T-helper 1 cell treated with Interleukin-12 subunit alpha and Interleukin-12 subunit beta and Interleukin-4 antibody, amounts not matched to agents 30 μg/mL and 1 μg/mL, for 36 hours (primary cell): ENCODE results near the gene TBX10.
"Not testable (repeated sequence)": the region's sequence is repeated elsewhere in the genome, so short reads cannot be mapped to it uniquely, and the experiment has no call there.

Experiments
- H3K27ac Mint-ChIP-seq: one replicate; pipeline ENCODE4 v1.8.0; 2021; ENCODE audit warnings: mild to moderate bottlenecking, mixed read lengths
- H3K27me3 Mint-ChIP-seq: one replicate; pipeline ENCODE4 v1.8.0; 2021; ENCODE audit warnings: low read depth, mixed read lengths
- H3K36me3 Mint-ChIP-seq: one replicate; pipeline ENCODE4 v1.8.0; 2021; ENCODE audit warnings: low read depth, mixed read lengths
- H3K4me1 Mint-ChIP-seq: one replicate; pipeline ENCODE4 v1.8.0; 2021; ENCODE audit warnings: low read depth, mixed read lengths
- H3K4me3 Mint-ChIP-seq: one replicate; pipeline ENCODE4 v1.8.0; 2021; ENCODE audit warnings: mild to moderate bottlenecking, moderate library complexity, mixed read lengths
- H3K9me3 Mint-ChIP-seq: one replicate; pipeline ENCODE4 v1.8.0; 2021; ENCODE audit warnings: mixed read lengths

TBX10 gene

DNA sequence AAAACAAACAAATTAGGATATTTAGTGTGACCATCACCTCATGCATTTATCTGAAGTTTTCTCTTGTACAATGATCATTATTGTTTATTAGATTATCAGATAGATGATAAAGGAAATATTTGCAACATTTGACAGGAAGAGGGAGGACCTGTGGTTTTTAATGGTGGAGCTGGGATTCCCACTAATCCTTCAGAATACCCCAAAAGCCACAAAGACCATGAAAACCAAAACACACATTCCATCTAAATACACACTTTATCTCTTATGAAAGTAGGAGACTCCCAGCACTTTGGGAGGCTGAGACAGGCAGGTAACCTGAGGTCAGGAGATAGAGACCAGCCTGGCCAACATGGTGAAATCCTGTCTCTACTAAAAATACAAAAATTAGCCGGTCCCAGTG, 40.4 kb downstream of the TBX10 start:
- Mint-ChIP-seq H3K27me3 (peaks cover 45% of the 10 kb centered on the region), H3K4me3 (no peak overlapping the region), H3K9me3 (no peaks in the 10 kb centered on the region), H3K4me1 (peaks cover 12% of the 10 kb centered on the region), H3K36me3 (no peaks in the 10 kb centered on the region), H3K27ac (no peak overlapping the region)

DNA sequence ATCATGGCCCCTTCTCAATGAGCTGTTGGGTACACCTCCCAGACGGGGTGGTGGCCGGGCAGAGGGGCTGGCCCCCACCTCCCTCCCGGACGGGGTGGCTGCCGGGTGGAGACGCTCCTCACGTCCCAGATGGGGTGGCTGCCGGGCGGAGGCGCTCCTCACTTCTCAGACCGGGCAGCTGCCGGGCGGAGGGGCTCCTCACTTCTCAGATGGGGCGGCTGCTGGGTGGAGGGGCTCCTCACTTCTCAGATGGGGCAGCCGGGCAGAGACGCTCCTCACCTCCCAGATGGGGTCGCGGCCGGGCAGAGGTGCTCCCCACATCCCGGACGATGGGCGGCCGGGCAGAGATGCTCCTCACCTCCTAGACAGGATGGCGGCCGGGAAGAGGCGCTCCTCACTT, 41.6 kb downstream of the TBX10 start:
- H3K27me3 Mint-ChIP-seq: peaks cover 42% of the 10 kb centered on the region

DNA sequence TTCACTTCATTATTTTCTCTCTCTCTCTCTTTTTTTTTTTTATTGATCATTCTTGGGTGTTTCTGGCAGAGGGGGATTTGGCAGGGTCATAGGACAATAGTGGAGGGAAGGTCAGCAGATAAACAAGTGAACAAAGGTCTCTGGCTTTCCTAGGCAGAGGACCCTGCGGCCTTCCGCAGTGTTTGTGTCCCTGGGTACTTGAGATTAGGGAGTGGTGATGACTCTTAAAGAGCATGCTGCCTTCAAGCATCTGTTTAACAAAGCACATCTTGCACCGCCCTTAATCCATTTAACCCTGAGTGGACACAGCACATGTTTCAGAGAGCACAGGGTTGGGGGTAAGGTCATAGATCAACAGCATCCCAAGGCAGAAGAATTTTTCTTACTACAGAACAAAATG, 42.1 kb downstream of the TBX10 start:
- not testable (repeated sequence) for H3K27ac Mint-ChIP-seq, H3K36me3 Mint-ChIP-seq, H3K9me3 Mint-ChIP-seq, H3K4me3 Mint-ChIP-seq
- Mint-ChIP-seq H3K4me1 (peaks cover 12% of the 10 kb centered on the region), H3K27me3 (peaks cover 37% of the 10 kb centered on the region)

More for the DNA sequence above, 41.6 kb downstream of the TBX10 start:
- H3K9me3 Mint-ChIP-seq, H3K4me3 Mint-ChIP-seq, H3K27ac Mint-ChIP-seq, H3K36me3 Mint-ChIP-seq: not testable (repeated sequence)
- peaks cover 12% of the 10 kb centered on the region for H3K4me1 Mint-ChIP-seq

GRCh38 chr11:67596753-67597300, 42.7 kb downstream of the TBX10 start:
- no peaks in the 10 kb centered on the region for H3K36me3 Mint-ChIP-seq
- peaks cover 12% of the 10 kb centered on the region for H3K4me1 Mint-ChIP-seq
- no peak overlapping the region for H3K4me3 Mint-ChIP-seq
- no peaks in the 10 kb centered on the region for H3K9me3 Mint-ChIP-seq
- no peak overlapping the region for H3K27ac Mint-ChIP-seq
- H3K27me3 Mint-ChIP-seq: peaks cover 37% of the 10 kb centered on the region

GRCh38 chr11:67594480-67594879, 45.1 kb downstream of the TBX10 start:
- H3K9me3 Mint-ChIP-seq: no peaks in the 10 kb centered on the region
- H3K27ac Mint-ChIP-seq: no peak overlapping the region
- no peak overlapping the region for H3K4me3 Mint-ChIP-seq
- H3K36me3 Mint-ChIP-seq: no peaks in the 10 kb centered on the region
- peaks cover 18% of the 10 kb centered on the region for H3K27me3 Mint-ChIP-seq
- H3K4me1 Mint-ChIP-seq: peaks cover 2% of the 10 kb centered on the region

DNA sequence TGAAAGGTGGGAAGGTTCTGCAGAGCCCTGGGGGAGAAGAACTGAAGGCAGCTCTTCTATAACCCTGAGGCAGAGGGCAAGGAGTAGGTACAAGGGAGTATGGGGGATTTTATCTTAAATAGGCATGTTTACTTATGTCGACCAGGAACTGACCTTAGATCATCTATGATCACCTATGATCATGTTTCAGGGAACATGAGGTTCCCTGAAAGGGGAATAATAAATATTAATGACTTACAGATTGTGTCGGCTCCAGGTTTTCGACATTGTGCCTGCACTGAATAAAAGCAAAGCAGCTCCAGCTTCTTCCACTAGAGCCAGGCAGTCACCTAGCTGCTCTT, 46.0 kb downstream of the TBX10 start:
- Mint-ChIP-seq H3K36me3 (no peaks in the 10 kb centered on the region), H3K4me3 (no peak overlapping the region), H3K4me1 (no peaks in the 10 kb centered on the region), H3K27ac (no peak overlapping the region), H3K27me3 (peaks cover 9% of the 10 kb centered on the region), H3K9me3 (no peaks in the 10 kb centered on the region)

DNA sequence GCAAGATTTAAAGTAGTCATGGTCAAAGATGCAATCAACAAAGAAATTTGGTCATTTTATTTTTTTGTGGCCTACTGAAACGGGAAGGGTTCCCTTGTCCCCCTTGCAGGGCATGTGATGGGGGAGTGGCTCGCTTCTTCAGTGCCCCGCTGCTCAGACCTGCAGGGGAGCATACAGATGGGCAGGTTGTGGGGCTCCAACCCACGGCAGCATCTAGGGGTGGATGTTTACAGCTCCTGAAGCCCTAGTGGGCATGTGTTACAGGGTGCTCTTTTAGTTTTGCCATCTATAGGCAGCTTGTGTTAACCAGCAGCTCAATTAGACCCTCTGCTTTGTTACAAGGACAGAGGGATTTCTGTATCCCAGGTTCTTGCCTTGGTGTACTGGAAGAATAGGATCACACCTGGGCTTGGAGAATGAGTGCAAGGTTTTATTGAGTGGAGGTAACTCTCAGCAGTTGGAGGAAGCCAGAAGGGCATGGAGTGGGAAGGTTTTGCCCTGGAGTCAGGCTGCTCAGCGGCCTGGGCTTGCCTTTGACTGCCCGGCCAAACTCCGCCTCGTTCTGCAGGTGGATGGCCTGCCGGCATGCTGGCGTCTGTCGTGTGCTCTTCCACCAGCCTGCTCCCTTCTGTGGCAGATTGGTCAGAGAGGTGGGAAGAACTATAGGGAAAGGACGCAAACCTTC, 46.5 kb downstream of the TBX10 start:
- no peaks in the 10 kb centered on the region for H3K9me3 Mint-ChIP-seq
- no peak overlapping the region for H3K4me3 Mint-ChIP-seq
- no peak overlapping the region for H3K27ac Mint-ChIP-seq
- H3K4me1 Mint-ChIP-seq: no peaks in the 10 kb centered on the region
- peaks cover 8% of the 10 kb centered on the region for H3K27me3 Mint-ChIP-seq
- peaks cover 2% of the 10 kb centered on the region for H3K36me3 Mint-ChIP-seq

DNA sequence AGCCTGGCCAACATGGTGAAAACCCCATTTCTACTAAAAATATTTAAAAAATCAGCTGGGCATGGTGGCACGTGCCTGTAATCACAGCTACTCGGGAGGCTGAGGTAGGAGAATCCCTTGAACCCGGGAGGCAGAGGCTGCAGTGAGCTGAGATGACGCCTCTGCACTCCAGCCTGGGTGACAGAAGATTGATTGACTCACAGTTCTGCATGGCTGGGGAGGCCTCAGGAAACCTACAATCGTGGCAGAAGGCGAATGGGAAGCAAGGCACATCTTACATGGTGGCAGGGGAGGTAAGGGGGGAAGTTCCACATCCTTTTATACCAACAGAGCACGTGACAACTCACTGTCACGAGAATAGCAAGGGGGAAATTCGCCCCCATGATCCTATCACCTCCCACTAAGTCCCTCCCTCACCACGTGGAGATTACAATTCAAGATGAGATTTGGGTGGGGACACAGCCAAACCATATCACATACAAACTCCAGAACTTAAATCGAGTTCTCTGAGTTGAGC, 50.6 kb downstream of the TBX10 start:
- not testable (repeated sequence) for H3K27me3 Mint-ChIP-seq, H3K4me3 Mint-ChIP-seq

DNA sequence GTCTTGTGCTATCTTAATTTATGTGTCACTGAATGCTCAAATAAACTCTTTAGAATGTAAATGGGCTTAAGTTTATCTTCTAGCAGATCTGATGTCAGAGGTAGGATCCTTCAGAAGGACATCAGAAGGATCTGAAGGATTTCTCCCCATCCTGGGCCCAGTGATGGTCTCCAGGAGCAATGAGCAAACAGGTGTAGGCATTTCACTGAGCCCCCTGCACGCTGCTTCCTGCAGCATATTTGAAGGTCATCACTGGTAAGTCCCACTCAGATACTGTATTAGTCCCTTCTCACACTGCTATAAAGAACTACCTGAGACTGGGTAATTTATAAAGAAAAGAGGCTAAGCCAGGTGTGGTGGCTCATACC, 51.4 kb downstream of the TBX10 start:
- H3K27ac Mint-ChIP-seq: no peak overlapping the region
- no peak overlapping the region for H3K4me3 Mint-ChIP-seq
- H3K4me1 Mint-ChIP-seq: peaks cover 21% of the 10 kb centered on the region

More for the DNA sequence above, 50.6 kb downstream of the TBX10 start:
- Mint-ChIP-seq H3K36me3 (peaks cover 23% of the 10 kb centered on the region), H3K4me1 (peaks cover 19% of the 10 kb centered on the region)
- not testable (repeated sequence) for H3K9me3 Mint-ChIP-seq, H3K27ac Mint-ChIP-seq

GRCh38 chr11:67586568-67587250, 52.9 kb downstream of the TBX10 start:
- peaks cover 9% of the 10 kb centered on the region for H3K9me3 Mint-ChIP-seq
- peaks cover 8% of the 10 kb centered on the region for H3K27me3 Mint-ChIP-seq
- H3K27ac Mint-ChIP-seq: peak overlapping the region; percentile 12
- H3K4me3 Mint-ChIP-seq: no peak overlapping the region
- peaks cover 24% of the 10 kb centered on the region for H3K36me3 Mint-ChIP-seq
- H3K4me1 Mint-ChIP-seq: peaks cover 29% of the 10 kb centered on the region

More for the DNA sequence above, 51.4 kb downstream of the TBX10 start:
- Mint-ChIP-seq H3K9me3 (peaks cover 9% of the 10 kb centered on the region), H3K27me3 (no peaks in the 10 kb centered on the region), H3K36me3 (peaks cover 24% of the 10 kb centered on the region)

DNA sequence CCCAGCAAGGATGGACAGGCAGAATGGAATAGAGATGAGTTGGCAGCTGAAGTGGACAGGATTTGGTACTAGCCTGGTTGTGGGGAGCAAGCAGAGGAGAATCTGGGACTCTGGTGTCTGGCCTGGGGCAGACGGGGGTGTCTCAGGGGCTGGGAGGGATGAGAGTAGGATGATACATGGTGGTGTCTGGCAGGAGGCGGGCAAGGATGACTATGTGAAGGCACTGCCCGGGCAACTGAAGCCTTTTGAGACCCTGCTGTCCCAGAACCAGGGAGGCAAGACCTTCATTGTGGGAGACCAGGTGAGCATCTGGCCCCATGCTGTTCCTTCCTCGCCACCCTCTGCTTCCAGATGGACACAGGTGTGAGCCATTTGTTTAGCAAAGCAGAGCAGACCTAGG, 53.7 kb downstream of the TBX10 start:
- H3K4me3 Mint-ChIP-seq: peak overlapping the region; percentile 15

GRCh38 chr11:67584881-67585873, 54.4 kb downstream of the TBX10 start:
- H3K4me1 Mint-ChIP-seq: peaks cover 30% of the 10 kb centered on the region
- peaks cover 14% of the 10 kb centered on the region for H3K27me3 Mint-ChIP-seq

More for the DNA sequence above, 53.7 kb downstream of the TBX10 start:
- Mint-ChIP-seq H3K9me3 (peaks cover 9% of the 10 kb centered on the region), H3K4me1 (peaks cover 30% of the 10 kb centered on the region), H3K27me3 (peaks cover 9% of the 10 kb centered on the region), H3K27ac (peak overlapping the region; percentile 65), H3K36me3 (peaks cover 24% of the 10 kb centered on the region)

DNA sequence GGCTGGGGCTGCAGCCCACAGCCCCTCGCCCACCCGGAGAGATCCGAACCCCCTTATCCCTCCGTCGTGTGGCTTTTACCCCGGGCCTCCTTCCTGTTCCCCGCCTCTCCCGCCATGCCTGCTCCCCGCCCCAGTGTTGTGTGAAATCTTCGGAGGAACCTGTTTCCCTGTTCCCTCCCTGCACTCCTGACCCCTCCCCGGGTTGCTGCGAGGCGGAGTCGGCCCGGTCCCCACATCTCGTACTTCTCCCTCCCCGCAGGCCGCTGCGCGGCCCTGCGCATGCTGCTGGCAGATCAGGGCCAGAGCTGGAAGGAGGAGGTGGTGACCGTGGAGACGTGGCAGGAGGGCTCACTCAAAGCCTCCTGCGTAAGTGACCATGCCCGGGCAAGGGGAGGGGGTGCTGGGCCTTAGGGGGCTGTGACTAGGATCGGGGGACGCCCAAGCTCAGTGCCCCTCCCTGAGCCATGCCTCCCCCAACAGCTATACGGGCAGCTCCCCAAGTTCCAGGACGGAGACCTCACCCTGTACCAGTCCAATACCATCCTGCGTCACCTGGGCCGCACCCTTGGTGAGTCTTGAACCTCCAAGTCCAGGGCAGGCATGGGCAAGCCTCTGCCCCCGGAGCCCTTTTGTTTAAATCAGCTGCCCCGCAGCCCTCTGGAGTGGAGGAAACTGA, 55.2 kb downstream of the TBX10 start:
- Mint-ChIP-seq H3K27ac (peak overlapping the region; percentile 65), H3K4me1 (peaks cover 37% of the 10 kb centered on the region), H3K27me3 (peaks cover 22% of the 10 kb centered on the region), H3K36me3 (peaks cover 24% of the 10 kb centered on the region), H3K4me3 (peak overlapping the region; percentile 72), H3K9me3 (peaks cover 9% of the 10 kb centered on the region)

More at GRCh38 chr11:67584881-67585873, 54.4 kb downstream of the TBX10 start:
- Mint-ChIP-seq H3K9me3 (peaks cover 9% of the 10 kb centered on the region), H3K36me3 (peaks cover 24% of the 10 kb centered on the region), H3K27ac (peak overlapping the region; percentile 65), H3K4me3 (peak overlapping the region; percentile 72)
